Neural progenitor cell (in vitro differentiated cells): ENCODE data around the gene CD1D.

Experiments used
- CTCF ChIP-seq: fragments of 200-600 bp; sonication (generic); IDR thresholded peaks from 2 replicates; pipeline ENCODE4 v1.5.1; 2017; ENCODE audit warnings: antibody characterized with exemption, mild to moderate bottlenecking
- EZH2 ChIP-seq: fragments of 200-600 bp; sonication (generic); IDR thresholded peaks from 2 replicates; pipeline ENCODE4 v1.6.1; 2017; ENCODE audit warnings: antibody characterized with exemption, mild to moderate bottlenecking, moderate library complexity
- EZH2phosphoT487 ChIP-seq: fragments of 200-600 bp; sonication (generic); IDR thresholded peaks from 2 replicates; pipeline ENCODE4 v1.6.1; 2017; ENCODE audit warnings: antibody characterized with exemption

DNA sequence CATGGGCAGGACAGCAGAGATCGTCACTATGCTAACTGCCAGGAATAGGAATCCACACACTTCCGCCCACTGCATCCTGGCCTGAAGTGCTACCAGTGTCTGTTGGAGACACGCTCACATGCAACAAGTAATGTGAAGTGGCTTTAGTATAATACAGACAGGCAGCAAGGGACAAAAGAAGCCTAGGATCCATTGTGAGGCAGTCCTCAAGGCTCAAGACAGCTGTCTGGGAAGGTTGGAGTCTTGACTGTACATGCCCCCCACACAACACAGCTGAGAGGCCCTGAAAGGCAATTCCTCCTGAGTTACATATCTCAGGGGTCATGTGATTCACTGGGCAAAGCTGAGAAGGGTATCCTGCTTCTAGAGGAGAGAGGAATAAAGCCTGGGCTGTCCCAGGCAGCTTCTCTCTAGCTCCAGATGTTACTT lies 39.9 kb upstream of the CD1D start:
- no peak for TF ChIP-seq EZH2
- TF ChIP-seq CTCF: no peak
- TF ChIP-seq EZH2phosphoT487: no peak
